GM19238 (cell line): ENCODE results near the gene SPRED2.
"Not testable (repeated sequence)": the region's sequence is repeated elsewhere in the genome, so short reads cannot be mapped to it uniquely, and the experiment has no call there.

ENCODE experiments used
- DNase-seq: peaks from one replicate; pipeline ENCODE4 v3.0.0; 2011; ENCODE audit warnings: low spot score; ENCODE audit not compliant: insufficient read length

The SPRED2 gene

GRCh38 chr2:65344182-65344581, 88.2 kb downstream of the SPRED2 start:
- DNase-seq = no peak

GRCh38 chr2:65343386-65343785, 89.0 kb downstream of the SPRED2 start:
- no peak for DNase-seq

GRCh38 chr2:65340898-65341681, 91.3 kb downstream of the SPRED2 start:
- DNase-seq = no peak

- DNase-seq = no peak
Observed at GRCh38 chr2:65339648-65340047, 92.8 kb downstream of the SPRED2 start.

GRCh38 chr2:65338830-65339495, 93.4 kb downstream of the SPRED2 start:
- DNase-seq = not testable (repeated sequence)

- DNase-seq = not testable (repeated sequence)
Observed at GRCh38 chr2:65337915-65338314, 94.5 kb downstream of the SPRED2 start.

GRCh38 chr2:65334714-65335113, 97.7 kb downstream of the SPRED2 start:
- no peak for DNase-seq

- DNase-seq = no peak
Observed at GRCh38 chr2:65331336-65332025, 100.9 kb downstream of the SPRED2 start.

- DNase-seq = no peak
Observed at GRCh38 chr2:65329525-65329924, 102.9 kb downstream of the SPRED2 start.

GRCh38 chr2:65326276-65326675, 106.1 kb downstream of the SPRED2 start:
- DNase-seq = no peak

- DNase-seq = no peak
Observed at GRCh38 chr2:65325066-65325465, 107.3 kb downstream of the SPRED2 start.

GRCh38 chr2:65320946-65321345, 111.5 kb downstream of the SPRED2 start:
- DNase-seq = no peak

GRCh38 chr2:65320042-65320725, 112.2 kb downstream of the SPRED2 start:
- peak; percentile 40 for DNase-seq

- DNase-seq = no peak
Observed at GRCh38 chr2:65319674-65320041, 112.7 kb downstream of the SPRED2 start.

- no peak for DNase-seq
Observed at GRCh38 chr2:65319072-65319673, 113.2 kb downstream of the SPRED2 start.

GRCh38 chr2:65317841-65318240, 114.6 kb downstream of the SPRED2 start:
- no peak for DNase-seq

- not testable (repeated sequence) for DNase-seq
Observed at GRCh38 chr2:65317351-65317750, 115.0 kb downstream of the SPRED2 start.

- DNase-seq = no peak
Observed at GRCh38 chr2:65316072-65316471, 116.3 kb downstream of the SPRED2 start.

- DNase-seq = no peak
Observed at GRCh38 chr2:65314801-65315441, 117.5 kb downstream of the SPRED2 start.

- no peak for DNase-seq
Observed at GRCh38 chr2:65313954-65314256, 118.5 kb downstream of the SPRED2 start.
